HuH-7.5 (cell line): ENCODE measurements around the gene RASA3.
"Not testable (repeated sequence)": the region's sequence is repeated elsewhere in the genome, so short reads cannot be mapped to it uniquely, and the experiment has no call there.

Experiments used
- DNase-seq: peaks from one replicate; pipeline ENCODE4 v3.0.0; 2011; ENCODE audit warnings: low spot score

Gene RASA3, protein sequence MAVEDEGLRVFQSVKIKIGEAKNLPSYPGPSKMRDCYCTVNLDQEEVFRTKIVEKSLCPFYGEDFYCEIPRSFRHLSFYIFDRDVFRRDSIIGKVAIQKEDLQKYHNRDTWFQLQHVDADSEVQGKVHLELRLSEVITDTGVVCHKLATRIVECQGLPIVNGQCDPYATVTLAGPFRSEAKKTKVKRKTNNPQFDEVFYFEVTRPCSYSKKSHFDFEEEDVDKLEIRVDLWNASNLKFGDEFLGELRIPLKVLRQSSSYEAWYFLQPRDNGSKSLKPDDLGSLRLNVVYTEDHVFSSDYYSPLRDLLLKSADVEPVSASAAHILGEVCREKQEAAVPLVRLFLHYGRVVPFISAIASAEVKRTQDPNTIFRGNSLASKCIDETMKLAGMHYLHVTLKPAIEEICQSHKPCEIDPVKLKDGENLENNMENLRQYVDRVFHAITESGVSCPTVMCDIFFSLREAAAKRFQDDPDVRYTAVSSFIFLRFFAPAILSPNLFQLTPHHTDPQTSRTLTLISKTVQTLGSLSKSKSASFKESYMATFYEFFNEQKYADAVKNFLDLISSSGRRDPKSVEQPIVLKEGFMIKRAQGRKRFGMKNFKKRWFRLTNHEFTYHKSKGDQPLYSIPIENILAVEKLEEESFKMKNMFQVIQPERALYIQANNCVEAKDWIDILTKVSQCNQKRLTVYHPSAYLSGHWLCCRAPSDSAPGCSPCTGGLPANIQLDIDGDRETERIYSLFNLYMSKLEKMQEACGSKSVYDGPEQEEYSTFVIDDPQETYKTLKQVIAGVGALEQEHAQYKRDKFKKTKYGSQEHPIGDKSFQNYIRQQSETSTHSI

DNA sequence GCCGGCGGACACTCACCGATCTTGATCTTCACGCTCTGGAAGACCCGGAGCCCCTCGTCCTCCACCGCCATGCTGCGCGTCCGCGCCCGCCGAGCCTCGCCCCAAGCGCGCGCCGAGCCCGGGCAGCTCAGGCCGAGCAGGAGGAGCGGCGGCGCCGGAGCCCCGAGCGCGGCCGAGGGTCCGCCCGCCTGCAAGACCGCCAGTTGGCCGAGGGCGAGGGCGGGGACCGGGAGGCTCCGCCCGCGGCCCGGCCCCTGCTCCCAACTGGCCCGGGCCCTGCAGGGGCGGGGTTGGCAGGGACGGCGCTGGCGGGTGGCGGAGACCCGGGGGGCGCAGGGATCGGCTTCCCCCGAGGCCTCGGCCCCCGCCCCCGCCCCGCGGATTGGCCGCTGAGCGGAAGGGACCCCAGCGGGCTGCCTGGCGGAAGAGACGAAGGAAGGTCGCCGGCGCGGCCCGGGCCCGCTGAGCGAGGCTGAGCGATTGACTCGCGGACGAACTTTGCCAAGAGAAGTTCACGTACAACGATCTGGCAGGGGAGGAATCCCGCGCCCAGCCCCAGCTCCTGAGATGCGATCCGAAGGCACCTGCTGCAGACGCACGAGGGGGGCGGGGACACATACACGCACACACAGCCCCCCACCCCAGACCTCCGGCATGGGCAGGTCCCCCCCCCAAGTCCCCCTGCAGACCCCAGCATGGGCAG lies at the start of gene RASA3:
Gene RASA3, minus strand, starts transcription at position 205 of the 703 bp plus-strand sequence. Its CDS starts 134 bp downstream, at position 71.
- DNase-seq = no peak

DNA sequence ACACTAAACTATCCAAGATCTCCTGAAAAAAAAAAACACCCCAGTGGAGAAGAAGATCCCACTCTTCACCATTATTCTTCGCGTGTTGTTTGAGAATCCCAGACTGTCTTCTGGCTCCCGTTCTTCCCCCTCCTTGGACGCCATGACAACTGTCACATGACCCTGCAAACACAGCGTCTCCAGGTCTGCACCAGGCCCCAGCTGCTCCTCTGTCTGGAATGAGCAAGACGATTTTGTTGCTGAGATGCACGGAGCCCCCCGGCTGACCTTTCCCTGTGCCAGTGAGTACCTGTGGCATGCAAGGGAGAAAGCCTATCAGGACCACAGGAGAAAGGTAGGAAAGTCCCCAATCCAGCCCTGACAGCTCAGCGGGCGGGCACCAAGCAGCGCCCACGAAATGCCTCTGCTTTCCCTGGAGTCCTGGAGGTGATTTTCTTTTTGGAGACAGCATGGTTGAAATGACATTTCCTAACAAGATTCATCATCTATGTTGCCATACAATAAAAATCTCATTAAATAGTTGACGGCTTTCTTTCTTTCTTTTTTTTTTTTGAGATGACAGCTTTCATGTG lies 46.8 kb upstream of the RASA3 start, which contains the start of gene CFAP97D2:
Gene CFAP97D2, plus strand, starts transcription at position 171 of the 572 bp plus-strand sequence. Its CDS starts 74 bp downstream, at position 245.
- no peak for DNase-seq

DNA sequence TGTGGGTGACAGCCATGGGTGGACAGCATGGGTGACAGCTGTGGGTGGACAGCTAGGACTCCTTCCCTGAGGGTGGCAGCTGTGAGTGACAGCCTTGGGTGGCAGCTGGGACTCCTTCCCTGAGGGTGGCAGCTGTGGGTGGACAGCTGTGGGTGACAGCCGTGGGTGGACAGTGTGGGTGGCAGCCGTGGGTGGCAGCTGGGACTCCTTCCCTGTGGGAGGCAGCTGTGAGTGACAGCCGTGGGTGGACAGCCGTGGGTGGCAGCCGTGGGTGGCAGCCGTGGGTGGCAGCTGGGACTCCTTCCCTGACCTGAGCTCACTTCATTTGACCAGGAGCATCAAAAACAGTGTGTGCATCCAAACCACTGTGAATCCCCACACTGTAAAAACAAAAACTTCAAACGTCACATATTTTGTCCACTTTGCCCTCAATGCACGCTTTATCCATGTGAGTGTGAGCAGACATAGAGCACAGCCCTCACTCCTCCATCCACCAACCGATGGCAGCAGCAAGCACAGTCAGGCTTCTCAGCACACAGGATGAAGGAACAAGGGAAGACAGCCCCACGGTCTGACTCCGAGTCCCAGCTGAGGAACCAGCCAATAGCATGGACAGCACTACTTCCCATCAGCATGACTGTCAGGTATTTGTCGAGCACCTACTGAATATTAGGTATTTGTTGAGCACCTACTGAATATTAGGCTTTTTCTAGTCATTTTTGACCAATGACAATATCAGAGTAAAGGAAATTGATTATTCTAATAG lies 45.0 kb upstream of the RASA3 start:
- DNase-seq = no peak

DNA sequence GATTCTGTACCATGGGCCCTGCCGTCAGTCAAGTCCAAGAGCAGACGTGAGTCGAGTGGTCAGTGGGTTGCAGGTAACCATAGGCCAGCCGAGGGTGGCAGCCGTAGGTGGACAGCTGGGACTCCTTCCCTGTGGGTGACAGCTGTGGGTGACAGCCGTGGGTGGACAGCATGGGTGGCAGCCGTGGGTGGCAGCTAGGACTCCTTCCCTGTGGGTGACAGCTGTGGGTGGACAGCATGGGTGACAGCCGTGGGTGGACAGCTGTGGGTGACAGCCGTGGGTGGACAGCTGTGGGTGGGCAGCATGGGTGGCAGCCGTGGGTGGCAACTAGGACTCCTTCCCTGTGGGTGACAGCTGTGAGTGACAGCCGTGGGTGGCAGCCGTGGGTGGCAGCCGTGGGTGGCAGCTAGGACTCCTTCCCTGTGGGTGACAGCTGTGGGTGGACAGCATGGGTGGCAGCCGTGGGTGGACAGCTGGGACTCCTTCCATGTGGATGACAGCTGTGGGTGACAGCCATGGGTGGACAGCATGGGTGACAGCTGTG lies 44.0 kb upstream of the RASA3 start:
- not testable (repeated sequence) for DNase-seq

DNA sequence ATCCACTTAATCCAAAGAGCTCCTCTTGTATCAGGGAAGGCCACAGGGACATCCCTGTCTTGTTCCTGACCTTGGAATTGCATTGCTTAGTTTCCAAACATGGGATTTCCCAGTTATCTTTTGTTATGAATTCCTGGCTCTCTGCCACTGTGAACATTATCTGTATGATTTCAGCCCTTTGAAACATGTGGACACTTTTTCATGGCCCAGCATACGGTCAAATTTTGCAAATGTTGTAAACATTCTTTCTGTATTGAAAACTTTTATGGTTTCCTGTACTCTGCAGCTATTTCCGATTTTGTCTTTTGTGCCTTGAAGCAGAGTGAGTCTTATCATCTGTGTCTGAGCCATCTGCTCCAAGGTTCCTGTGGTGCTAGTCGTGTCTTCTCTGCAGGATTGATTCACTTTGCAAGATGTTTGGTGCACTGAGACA lies 42.1 kb upstream of the RASA3 start:
- DNase-seq = no peak

DNA sequence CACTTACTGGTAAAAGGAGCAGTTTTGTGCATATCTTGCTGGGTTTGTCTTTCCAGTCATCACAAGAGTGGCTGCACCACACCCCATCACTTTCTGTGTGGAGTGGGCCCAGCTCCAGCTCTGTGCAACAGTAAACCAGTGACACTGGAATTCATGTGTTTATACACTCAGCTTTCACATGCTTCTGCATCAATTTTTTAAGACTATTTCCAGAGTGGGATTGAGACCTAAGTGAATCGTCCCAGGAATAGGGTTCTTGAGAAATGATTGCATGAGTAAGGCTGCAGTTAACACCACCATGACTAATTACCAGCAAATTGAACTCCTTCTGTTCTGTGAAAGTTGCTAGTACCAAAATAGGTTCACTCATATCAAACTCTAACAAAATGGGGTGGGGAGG lies 41.3 kb upstream of the RASA3 start:
- no peak for DNase-seq

DNA sequence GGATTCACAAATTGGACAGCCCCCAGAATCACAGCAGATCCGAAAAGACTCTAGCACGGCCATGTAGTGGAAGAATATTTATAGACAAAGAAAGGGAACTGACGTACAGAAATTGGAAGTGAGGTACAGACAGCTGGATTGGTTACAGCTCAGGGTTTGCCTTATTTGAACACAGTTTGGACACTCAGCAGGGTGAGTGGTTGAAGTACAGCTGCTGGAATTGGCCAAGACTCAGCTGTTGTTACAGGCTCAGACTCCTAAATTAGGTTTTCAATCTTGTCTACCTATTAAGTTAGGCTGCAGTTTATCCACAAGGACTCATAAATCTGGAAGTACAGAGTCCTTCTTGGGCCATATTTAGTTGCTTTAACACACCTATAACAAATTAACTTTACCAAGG lies 40.8 kb upstream of the RASA3 start:
- DNase-seq = no peak

DNA sequence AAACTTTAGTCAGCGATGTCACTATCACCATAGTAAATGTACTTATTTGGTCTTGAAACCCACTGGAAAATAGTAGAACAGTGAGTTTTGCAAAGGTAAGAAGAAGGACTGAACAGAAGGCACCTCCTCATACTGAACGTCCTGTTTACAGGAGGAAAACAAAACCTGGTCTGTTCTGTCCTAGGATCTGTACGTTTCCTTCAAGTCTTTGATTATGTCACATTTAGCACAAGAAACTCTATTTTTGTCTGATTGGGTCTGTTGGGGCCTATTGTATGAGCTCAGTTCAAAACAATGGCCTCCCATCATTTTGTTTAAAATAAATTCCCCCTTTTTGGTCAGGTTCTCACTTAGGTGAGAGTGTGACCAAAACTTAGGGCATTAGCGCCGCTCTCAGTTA lies 35.5 kb upstream of the RASA3 start:
- no peak for DNase-seq

DNA sequence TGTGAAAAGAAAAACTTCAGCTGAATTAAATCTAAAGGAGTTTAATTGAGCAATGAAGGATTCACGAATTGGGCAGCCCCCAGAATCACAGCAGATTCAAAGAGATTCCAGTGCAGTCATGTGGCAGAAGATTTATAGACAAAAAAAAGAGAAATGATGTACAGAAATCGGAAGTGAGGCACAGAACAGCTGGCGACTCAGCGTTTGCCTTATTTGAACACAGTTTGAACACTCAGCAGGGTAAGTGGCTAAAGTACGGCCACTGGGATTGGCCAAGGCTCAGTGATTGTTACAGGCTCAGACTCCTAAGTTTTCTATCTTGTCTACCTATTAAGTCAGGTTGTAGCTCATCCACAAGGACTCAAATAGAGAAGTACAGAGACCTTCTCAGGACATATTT lies 35.0 kb upstream of the RASA3 start:
- DNase-seq = no peak

DNA sequence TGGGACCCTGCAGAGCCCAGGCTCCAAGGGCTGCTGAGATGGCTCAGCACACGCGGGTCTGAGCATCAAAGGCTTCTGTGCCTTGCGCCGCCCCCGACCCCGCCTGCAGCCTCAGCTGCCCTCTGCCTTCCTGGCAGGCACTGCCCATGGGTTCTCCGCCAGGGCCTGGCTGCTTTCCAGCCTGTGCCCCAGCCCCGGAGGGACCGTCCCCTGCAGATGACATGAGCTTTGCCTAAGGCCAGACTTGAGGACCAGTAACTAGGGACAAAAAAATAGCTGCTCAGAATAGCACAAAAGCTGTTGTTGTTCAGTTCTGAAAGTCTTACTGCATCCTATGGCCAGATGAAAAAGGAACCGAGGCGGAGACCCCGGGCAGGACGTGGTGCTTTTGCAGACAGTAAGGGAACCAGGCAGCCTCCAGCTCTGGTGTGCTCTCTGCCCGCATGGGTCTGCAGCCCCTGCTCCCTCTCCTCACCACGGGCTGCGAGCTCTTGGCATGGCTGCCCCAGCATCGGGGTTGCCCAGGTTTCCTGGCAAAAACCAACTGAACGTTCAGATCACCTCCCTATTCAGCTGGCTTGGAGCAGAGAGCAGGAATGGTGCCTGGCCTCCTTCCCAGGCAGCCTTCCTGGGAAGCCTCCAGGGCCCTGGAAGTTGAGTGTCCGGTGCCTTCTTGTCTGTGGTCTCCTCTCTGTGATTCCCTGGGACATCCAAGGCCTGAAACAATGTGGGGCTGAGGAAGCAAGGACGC lies 34.1 kb upstream of the RASA3 start:
- no peak for DNase-seq

DNA sequence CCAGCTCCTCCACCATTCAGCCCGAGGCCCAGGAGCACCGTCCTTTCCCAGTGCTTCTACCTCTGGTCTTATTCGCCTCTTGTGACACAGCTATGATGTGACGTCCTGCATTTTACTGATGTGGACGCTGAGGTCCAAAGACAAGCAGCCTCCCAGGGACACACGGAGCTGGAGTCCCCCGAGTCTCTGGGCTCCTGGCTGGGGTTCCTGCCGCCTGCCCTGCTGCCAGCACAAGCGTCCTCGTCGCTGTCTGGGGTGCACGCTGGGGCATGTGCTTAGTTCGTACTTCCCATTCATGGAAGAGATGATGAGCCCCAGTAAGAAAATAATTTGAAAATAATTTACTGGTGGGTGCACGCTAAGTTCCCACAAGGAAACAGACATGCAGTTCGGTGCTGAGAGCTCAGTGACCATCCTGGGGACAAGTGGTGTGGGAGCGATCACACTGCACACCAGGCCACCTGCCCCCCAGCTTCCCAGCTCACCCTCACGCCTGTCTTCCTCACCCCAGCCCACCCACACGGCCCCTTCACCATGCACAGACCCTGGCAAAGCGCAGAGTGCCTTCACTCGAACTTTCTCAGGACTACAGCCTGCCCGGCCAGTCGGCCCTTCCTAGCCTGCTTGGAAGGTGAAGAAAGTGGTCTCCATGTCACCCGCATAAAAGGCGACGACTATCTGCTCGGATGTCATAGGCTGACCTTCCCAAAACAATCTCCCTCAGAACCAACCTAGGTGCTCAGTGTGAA lies 32.4 kb upstream of the RASA3 start:
- DNase-seq = no peak

DNA sequence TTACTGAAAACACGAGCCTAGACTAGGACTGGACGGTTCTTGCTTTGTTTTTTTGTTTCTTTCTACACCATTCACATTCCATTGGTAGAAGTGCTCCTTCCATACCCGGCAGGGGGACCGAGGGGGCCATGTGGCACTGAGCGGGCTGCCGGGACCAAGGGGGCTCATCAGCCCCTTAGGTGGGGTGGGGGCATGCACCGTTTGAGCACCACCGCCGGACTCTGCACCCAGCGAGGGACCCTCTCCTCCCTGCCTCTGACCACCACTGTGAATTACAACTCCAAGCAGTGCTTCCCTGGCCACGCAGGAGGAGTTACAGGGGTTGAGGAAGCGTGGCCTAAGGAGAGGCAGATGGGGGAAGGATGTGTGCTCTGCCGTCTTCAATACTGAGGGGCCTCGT lies 31.6 kb upstream of the RASA3 start:
- no peak for DNase-seq

DNA sequence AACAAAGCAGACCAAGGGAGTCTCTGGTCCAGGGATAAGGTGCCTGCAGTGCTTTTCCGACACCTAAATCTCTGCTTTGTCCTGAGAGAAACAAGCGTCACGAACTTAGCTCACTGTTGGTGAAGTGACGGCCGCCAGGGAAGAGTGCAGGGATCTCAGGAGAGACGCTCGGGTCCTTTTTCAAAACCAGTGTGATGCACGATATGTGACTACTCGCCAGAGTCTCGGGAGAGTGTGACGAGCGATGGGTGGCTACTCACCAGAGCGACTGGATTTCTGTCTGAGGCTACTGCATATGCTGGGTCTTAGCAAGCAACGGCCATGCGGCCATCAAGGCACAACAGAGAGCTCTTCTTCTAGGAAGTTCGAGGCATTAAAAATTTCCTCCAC lies 30.1 kb upstream of the RASA3 start:
- no peak for DNase-seq

DNA sequence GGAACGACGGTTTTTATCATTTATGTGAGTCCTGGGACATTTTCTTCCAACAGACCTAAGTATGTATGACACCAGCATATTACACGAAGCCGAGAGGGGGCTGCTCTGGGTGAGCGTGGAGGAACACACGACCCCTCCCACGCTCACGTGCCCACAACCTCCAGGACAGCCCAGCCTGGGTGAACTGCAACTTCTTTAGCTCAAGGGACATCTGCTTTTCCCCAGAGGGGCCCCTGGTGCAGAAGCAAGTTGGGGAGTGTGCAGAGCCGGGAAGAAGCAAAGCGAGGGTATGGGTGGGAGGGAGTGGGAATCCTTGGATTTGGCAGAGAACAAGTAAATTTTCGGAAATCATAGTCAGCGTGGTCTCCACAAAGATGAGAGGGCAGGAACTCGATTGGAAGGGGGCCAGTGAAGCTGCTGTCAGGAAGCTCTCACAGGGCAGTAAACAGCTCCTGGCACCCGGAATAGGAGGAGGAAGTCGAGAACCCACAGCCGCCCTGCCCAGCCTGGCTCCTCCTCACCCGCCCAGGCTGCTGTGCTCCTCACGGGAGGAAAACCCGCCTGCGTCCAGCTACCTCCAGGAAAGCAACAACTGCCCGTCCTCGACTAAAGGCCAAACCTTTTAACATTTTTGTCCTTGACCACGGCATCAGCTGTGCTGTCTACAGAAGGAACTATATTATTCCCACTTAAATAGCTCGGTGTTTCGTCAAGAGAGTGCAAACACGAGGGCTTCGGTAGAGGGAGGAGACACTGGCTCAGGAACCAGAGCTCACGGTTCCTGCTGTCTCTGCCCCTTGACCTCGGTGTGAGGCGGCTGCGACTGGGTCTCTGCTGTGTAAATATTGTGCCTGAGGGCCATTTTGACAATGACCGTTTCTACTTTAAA lies 29.5 kb upstream of the RASA3 start:
- DNase-seq = peak; percentile 38

DNA sequence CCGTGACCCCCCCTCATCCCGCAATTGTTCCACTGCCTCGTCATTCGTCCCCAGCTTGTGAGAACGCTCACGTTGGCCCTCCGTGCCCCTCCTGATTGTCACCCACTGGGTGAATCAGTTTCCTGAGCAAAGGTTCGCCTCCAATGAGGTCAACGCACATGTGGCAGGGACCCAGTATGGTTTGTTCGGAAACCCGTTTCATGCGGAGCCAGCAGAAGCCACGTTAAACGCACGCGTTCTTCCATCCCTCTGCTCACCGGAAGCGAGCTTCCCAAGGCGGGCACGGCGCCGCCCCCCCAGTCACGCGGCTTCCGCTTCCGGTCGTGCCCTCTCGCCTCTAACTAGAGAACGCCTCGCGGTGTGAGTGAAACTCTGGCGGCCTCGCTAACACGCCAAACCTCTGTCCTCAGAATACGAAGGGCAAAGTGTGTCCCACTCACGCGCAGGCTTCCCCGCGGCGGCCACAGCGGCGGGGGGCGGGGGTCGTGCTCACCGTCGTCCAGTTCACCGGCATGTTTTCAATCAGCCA lies 28.7 kb upstream of the RASA3 start:
- no peak for DNase-seq

DNA sequence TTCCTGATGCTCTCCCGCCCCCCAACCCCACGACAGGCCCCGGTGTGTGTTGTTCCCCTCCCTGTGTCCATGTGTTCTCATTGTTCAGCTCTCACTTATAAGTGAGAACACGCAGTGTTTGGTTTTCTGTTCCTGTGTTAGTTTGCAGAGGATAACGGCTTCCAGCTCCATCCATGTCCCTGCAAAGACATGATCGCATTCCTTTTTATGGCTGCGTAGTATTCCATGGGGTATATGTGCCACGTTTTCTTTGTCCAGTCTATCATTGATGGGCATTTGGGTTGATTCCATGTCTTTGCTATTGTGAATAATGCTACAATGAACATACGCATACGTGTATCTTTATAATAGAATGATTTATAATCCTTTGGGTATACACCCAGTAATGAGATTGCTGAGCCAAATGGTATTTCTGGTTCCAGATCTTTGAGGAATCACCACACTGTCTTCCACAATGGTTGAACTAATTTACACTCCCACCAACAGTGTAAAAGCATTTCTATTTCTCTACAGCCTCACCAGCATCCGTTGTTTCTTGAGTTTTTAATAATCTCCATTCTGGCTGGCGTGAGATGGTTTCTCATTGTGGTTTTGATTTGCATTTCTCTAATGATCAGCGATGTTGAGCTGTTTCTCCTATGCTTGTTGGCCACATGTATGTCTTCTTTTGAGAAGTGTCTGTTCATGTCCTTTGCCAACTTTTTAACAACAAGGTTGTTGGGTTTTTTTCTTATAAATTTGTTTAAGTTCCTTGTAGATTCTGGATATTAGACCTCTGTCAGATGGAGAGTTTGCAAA lies 26.6 kb upstream of the RASA3 start:
- DNase-seq = not testable (repeated sequence)

DNA sequence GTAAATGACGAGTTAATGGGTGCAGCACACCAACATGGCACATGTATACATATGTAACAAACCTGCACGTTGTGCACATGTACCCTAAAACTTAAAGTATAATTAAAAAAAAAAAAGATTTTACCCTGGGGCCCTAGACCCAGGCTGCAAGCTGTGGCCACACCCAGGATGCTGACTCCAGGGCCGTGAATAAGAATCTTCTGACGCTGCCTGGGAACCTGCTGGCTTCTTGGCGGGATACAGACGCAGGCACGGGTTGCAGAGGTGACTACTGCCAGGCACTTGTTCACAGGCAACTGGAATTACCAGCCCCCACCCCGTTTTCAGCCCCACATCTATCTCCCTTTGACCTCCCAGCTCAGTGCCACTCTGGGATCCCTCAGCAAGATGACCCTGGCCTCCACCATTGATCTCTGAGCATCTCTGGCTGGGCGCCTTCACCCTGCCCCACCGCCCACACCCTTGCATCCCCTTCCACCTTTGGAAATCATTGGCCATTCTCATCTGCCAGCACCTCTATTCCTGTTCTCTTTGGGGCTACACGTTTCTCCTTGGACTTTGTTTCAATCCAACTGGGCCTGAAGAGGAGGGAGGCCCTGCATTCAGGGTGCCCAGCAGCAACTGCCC lies 25.6 kb upstream of the RASA3 start:
- no peak for DNase-seq
